T follicular helper cell (primary cell): ENCODE measurements around the gene VSTM2L.

ENCODE experiments used
- DNase-seq: peaks from one replicate; pipeline ENCODE4 v3.0.0-alpha.2; 2020; ENCODE audit warnings: low read depth

VSTM2L gene

GRCh38 chr20:37878835-37879599 lies 23.9 kb upstream of the VSTM2L start:
- DNase-seq: no peak

GRCh38 chr20:37879843-37880242 lies 23.1 kb upstream of the VSTM2L start:
- DNase-seq: no peak

- no peak for DNase-seq
These were observed 22.0 kb upstream of the VSTM2L start for GRCh38 chr20:37880726-37881591.

GRCh38 chr20:37881601-37882343 lies 21.2 kb upstream of the VSTM2L start:
- DNase-seq: no peak

- no peak for DNase-seq
These were observed 19.8 kb upstream of the VSTM2L start for GRCh38 chr20:37882961-37883712.

- DNase-seq: no peak
These were observed 17.9 kb upstream of the VSTM2L start for GRCh38 chr20:37885042-37885441.

GRCh38 chr20:37885593-37886503 lies 17.1 kb upstream of the VSTM2L start:
- no peak for DNase-seq

- DNase-seq: no peak
These were observed 16.1 kb upstream of the VSTM2L start for GRCh38 chr20:37886851-37887297.

GRCh38 chr20:37888641-37889040 lies 14.3 kb upstream of the VSTM2L start:
- no peak for DNase-seq

- DNase-seq: no peak
These were observed 12.8 kb upstream of the VSTM2L start for GRCh38 chr20:37890108-37890507.

GRCh38 chr20:37890643-37891042 lies 12.3 kb upstream of the VSTM2L start:
- DNase-seq: no peak

- DNase-seq: no peak
These were observed 10.9 kb upstream of the VSTM2L start for GRCh38 chr20:37892001-37892400.

GRCh38 chr20:37893566-37894241 lies 9.2 kb upstream of the VSTM2L start:
- DNase-seq: no peak

GRCh38 chr20:37894454-37894853 lies 8.5 kb upstream of the VSTM2L start:
- DNase-seq: no peak

- DNase-seq: no peak
These were observed 7.8 kb upstream of the VSTM2L start for GRCh38 chr20:37895166-37895565.

GRCh38 chr20:37896932-37897548 lies 5.9 kb upstream of the VSTM2L start:
- DNase-seq: no peak

GRCh38 chr20:37898233-37899104 lies 4.5 kb upstream of the VSTM2L start:
- no peak for DNase-seq
